ENCODE measurements around the gene SMAD6. TPM values are rescaled to one million over a fixed set of nuclear protein-coding genes. Genes with fewer than 3 reads are reported as not detected.

Gene SMAD6
- total RNA-seq, 2 donors from 2014 or later: 14.8 to 51.2 TPM

GRCh38 chr15:66675446-66675845 is 26.6 kb upstream of the SMAD6 start:
- TF ChIP-seq CTCF (IDR thresholded peaks at IDR 0.05) (no peak), POLR2AphosphoS5 (IDR thresholded peaks at IDR 0.05) (no peak), POLR2A (IDR thresholded peaks at IDR 0.05) (no peak)
- WGBS: 67% methylated on average over 1 of the region's 1 CpG
- Histone ChIP-seq H3K9me3 (no peaks in the 10 kb centered on the region), H3K36me3 (no peaks in the 10 kb centered on the region), H3K4me1 (replicated peaks) (peaks cover 7% of the 10 kb centered on the region), H3K27ac (no peak overlapping the region), H3K4me3 (no peak overlapping the region), H3K27me3 (replicated peaks; ENCODE audit: insufficient read depth) (no peaks in the 10 kb centered on the region)
- no peak for DNase-seq (ENCODE audit: low spot score)
- intact Hi-C loops (cut with DNase I): no loop called here

GRCh38 chr15:66677336-66677735 is 24.7 kb upstream of the SMAD6 start:
- 100% methylated on average over 1 of the region's 1 CpG for WGBS
- TF ChIP-seq CTCF (IDR thresholded peaks at IDR 0.05) (no peak), POLR2A (IDR thresholded peaks at IDR 0.05) (no peak), POLR2AphosphoS5 (IDR thresholded peaks at IDR 0.05) (no peak)
- intact Hi-C loops (cut with DNase I): no loop called here

GRCh38 chr15:66679061-66679656 is 22.9 kb upstream of the SMAD6 start:
- Histone ChIP-seq H3K27me3 (replicated peaks; ENCODE audit: insufficient read depth) (no peaks in the 10 kb centered on the region), H3K4me3 (no peak overlapping the region), H3K36me3 (no peaks in the 10 kb centered on the region), H3K27ac (peak overlapping the region; percentile 36 to 71), H3K4me1 (replicated peaks) (peaks cover 7% of the 10 kb centered on the region), H3K9me3 (no peaks in the 10 kb centered on the region)
- DNase-seq (ENCODE audit: low spot score): no peak
- TF ChIP-seq CTCF (IDR thresholded peaks at IDR 0.05) (no peak), POLR2AphosphoS5 (IDR thresholded peaks at IDR 0.05) (no peak), POLR2A (IDR thresholded peaks at IDR 0.05) (no peak)
- intact Hi-C loops (cut with DNase I): no loop called here
- 61% methylated on average over 4 of the region's 4 CpGs for WGBS

More at GRCh38 chr15:66677336-66677735, 24.7 kb upstream of the SMAD6 start:
- no peaks in the 10 kb centered on the region for H3K27me3 ChIP-seq (replicated peaks; ENCODE audit: insufficient read depth)
- no peak for DNase-seq (ENCODE audit: low spot score)
- peaks cover 7% of the 10 kb centered on the region for H3K4me1 ChIP-seq (replicated peaks)
- H3K36me3 ChIP-seq: no peaks in the 10 kb centered on the region
- no peaks in the 10 kb centered on the region for H3K9me3 ChIP-seq
- H3K27ac ChIP-seq: no peak overlapping the region
- no peak overlapping the region for H3K4me3 ChIP-seq

- peak; percentile 37 for DNase-seq (ENCODE audit: low spot score)
- TF ChIP-seq POLR2AphosphoS5 (IDR thresholded peaks at IDR 0.05): peak; percentile 26
- TF ChIP-seq POLR2A (IDR thresholded peaks at IDR 0.05): no peak
- WGBS: 20% methylated on average over 10 of the region's 10 CpGs
- H3K27ac ChIP-seq: peak overlapping the region; percentile 36 to 71
- intact Hi-C loops (cut with DNase I): no loop called here
- H3K4me1 ChIP-seq (replicated peaks): peaks cover 7% of the 10 kb centered on the region
- H3K4me3 ChIP-seq: no peak overlapping the region
- H3K9me3 ChIP-seq: no peaks in the 10 kb centered on the region
- no peaks in the 10 kb centered on the region for H3K36me3 ChIP-seq
- H3K27me3 ChIP-seq (replicated peaks; ENCODE audit: insufficient read depth): no peaks in the 10 kb centered on the region
Measured at GRCh38 chr15:66679657-66680108, 22.4 kb upstream of the SMAD6 start.

- H3K4me3 ChIP-seq: no peak overlapping the region
- peaks cover 7% of the 10 kb centered on the region for H3K4me1 ChIP-seq (replicated peaks)
- no peak for DNase-seq (ENCODE audit: low spot score)
- TF ChIP-seq POLR2AphosphoS5 (IDR thresholded peaks at IDR 0.05) (no peak), POLR2A (IDR thresholded peaks at IDR 0.05) (no peak), CTCF (IDR thresholded peaks at IDR 0.05) (no peak)
- no peaks in the 10 kb centered on the region for H3K9me3 ChIP-seq
- intact Hi-C loops (cut with DNase I): no loop called here
- H3K36me3 ChIP-seq: no peaks in the 10 kb centered on the region
- no peaks in the 10 kb centered on the region for H3K27me3 ChIP-seq (replicated peaks; ENCODE audit: insufficient read depth)
- H3K27ac ChIP-seq: peak overlapping the region in 1 of 2 donors; percentile 36
Measured at GRCh38 chr15:66680502-66680901, 21.5 kb upstream of the SMAD6 start.

Data from prostate gland (tissue), 2 donors.